Endothelial cell (in vitro differentiated cells): ENCODE data around the gene TBX10. TPM values are rescaled to one million over a fixed set of nuclear protein-coding genes. Genes with fewer than 3 reads are reported as not detected.

Experiments
- DNase-seq: peaks from one replicate; pipeline ENCODE4 v3.0.0; 2021; ENCODE audit warnings: low spot score
- H3K27ac Mint-ChIP-seq: one replicate; pipeline ENCODE4 v1.8.0; 2021; ENCODE audit warnings: mixed read lengths, inconsistent platforms; ENCODE audit not compliant: unreplicated experiment
- H3K27me3 Mint-ChIP-seq: one replicate; pipeline ENCODE4 v1.8.0; 2021; ENCODE audit warnings: mild to moderate bottlenecking, moderate library complexity, mixed read lengths, inconsistent platforms; ENCODE audit not compliant: unreplicated experiment
- H3K36me3 Mint-ChIP-seq: one replicate; pipeline ENCODE4 v1.8.0; 2021; ENCODE audit warnings: mild to moderate bottlenecking, low read depth, mixed read lengths, inconsistent platforms; ENCODE audit not compliant: unreplicated experiment
- H3K4me1 Mint-ChIP-seq: one replicate; pipeline ENCODE4 v1.8.0; 2021; ENCODE audit warnings: mild to moderate bottlenecking, mixed read lengths, inconsistent platforms; ENCODE audit not compliant: unreplicated experiment
- H3K4me3 Mint-ChIP-seq: one replicate; pipeline ENCODE4 v1.8.0; 2021; ENCODE audit warnings: mild to moderate bottlenecking, mixed read lengths, inconsistent platforms; ENCODE audit not compliant: unreplicated experiment
- H3K9me3 Mint-ChIP-seq: one replicate; pipeline ENCODE4 v1.8.0; 2021; ENCODE audit warnings: mixed read lengths, inconsistent platforms; ENCODE audit not compliant: unreplicated experiment
- CTCF ChIP-seq: fragments of 200-600 bp; sonication (generic); IDR thresholded peaks from one replicate; pipeline ENCODE4 v1.5.0; 2021; ENCODE audit warnings: antibody characterized with exemption; ENCODE audit not compliant: unreplicated experiment
- total RNA-seq: library from RNA; stranded (reverse); fragmentation: NEBNext Ultra II Directional; extraction: Animal tissue kit (Norgen Biotek cat#: 25700); gene quantifications from one replicate; pipeline ENCODE4 v1.2.1, GENCODE V29; 2021; ENCODE audit not compliant: unreplicated experiment

The TBX10 gene
- total RNA-seq, 1 donor from 2014 or later: not detected

GRCh38 chr11:67671211-67671520 is 31.6 kb upstream of the TBX10 start:
- DNase-seq: no peak
- H3K27me3 Mint-ChIP-seq: peaks cover 7% of the 10 kb centered on the region
- H3K4me3 Mint-ChIP-seq: no peak overlapping the region
- H3K9me3 Mint-ChIP-seq: no peaks in the 10 kb centered on the region
- no peaks in the 10 kb centered on the region for H3K36me3 Mint-ChIP-seq
- no peak for TF ChIP-seq CTCF
- no peaks in the 10 kb centered on the region for H3K4me1 Mint-ChIP-seq
- H3K27ac Mint-ChIP-seq: no peak overlapping the region

- Mint-ChIP-seq H3K27me3 (peaks cover 7% of the 10 kb centered on the region), H3K4me3 (no peak overlapping the region), H3K36me3 (no peaks in the 10 kb centered on the region), H3K27ac (no peak overlapping the region), H3K9me3 (no peaks in the 10 kb centered on the region), H3K4me1 (no peaks in the 10 kb centered on the region)
- no peak for DNase-seq
- no peak for TF ChIP-seq CTCF
Measured at GRCh38 chr11:67670316-67671210, 31.0 kb upstream of the TBX10 start.

- Mint-ChIP-seq H3K27ac (no peak overlapping the region), H3K27me3 (peaks cover 7% of the 10 kb centered on the region), H3K4me3 (no peak overlapping the region), H3K36me3 (no peaks in the 10 kb centered on the region), H3K4me1 (no peaks in the 10 kb centered on the region), H3K9me3 (no peaks in the 10 kb centered on the region)
- no peak for TF ChIP-seq CTCF
- no peak for DNase-seq
Measured at GRCh38 chr11:67668192-67668551, 28.6 kb upstream of the TBX10 start.

- Mint-ChIP-seq H3K36me3 (no peaks in the 10 kb centered on the region), H3K9me3 (no peaks in the 10 kb centered on the region), H3K4me1 (no peaks in the 10 kb centered on the region), H3K4me3 (no peak overlapping the region), H3K27me3 (peaks cover 9% of the 10 kb centered on the region), H3K27ac (no peak overlapping the region)
- TF ChIP-seq CTCF: no peak
- no peak for DNase-seq
Measured at GRCh38 chr11:67667490-67668191, 28.1 kb upstream of the TBX10 start.
